HCT116 (cell line): ENCODE results near the gene GSTA4. TPM values are rescaled to one million over a fixed set of nuclear protein-coding genes. Genes with fewer than 3 reads are reported as not detected.

ENCODE experiments used
- ATAC-seq: fragments of 200-7000 bp; cut with Tn5 transposase; 2 replicates; pipeline ENCODE4 v1.9.1; 2020; ENCODE audit warnings: mild to moderate bottlenecking, moderate library complexity
- BruUV-seq: library from RNA; stranded (reverse); fragments of 400-500 nt; replicated peaks from 2 replicates; lab custom pipeline; 2021; lab: Mats Ljungman, UMichigan
- CTCF ChIA-PET: fragments of 300-600 bp; sonication (Branson Sonifier 250); formaldehyde crosslinking; loops from one replicate; lab custom pipeline; 2021; ENCODE audit warnings: antibody characterized with exemption; lab: Charles Lee
- POLR2A ChIA-PET: fragments of 300-600, 350-600 bp; sonication (Branson Sonifier 250); formaldehyde crosslinking; loops from one replicate; lab custom pipeline; 2021; ENCODE audit warnings: antibody characterized with exemption; lab: Charles Lee
- RAD21 ChIA-PET, 2 experiments: fragments of 300-600 bp; sonication (Branson Sonifier 250); formaldehyde crosslinking; loops; one replicate each; lab custom pipeline; 2023; ENCODE audit warnings: low total read pairs in 2 of 2; ENCODE audit not compliant: uncharacterized antibody in 2 of 2, unreplicated experiment in 2 of 2, low non-redundant PET in 1 of 2; lab: Charles Lee
- DNase-seq: peaks from one replicate; pipeline ENCODE4 v3.0.0-alpha.2; 2010; ENCODE audit warnings: low read depth, low spot score
- H2AFZ ChIP-seq: fragments of 200-600 bp; shearing (Covaris generic), sonication (generic); 2 replicates; pipeline ENCODE4 v1.6.1; 2017; ENCODE audit warnings: low read depth, mixed run types, mixed read lengths, antibody characterized with exemption, low read length; ENCODE audit not compliant: poor library complexity, severe bottlenecking
- H3K27ac ChIP-seq: 2 replicates; pipeline ENCODE4 v1.5.1; 2012; ENCODE audit warnings: low read depth, low read length
- H3K27me3 ChIP-seq: fragments of 200-600 bp; sonication (generic); 2 replicates; pipeline ENCODE4 v1.6.1; 2016; ENCODE audit warnings: mixed run types, low read length, mixed read lengths; ENCODE audit not compliant: insufficient read depth
- H3K36me3 ChIP-seq, 2 experiments: fragments of 200-500 bp in 1 of 2; fragments of 200-600 bp in 1 of 2; sonication (Bioruptor generic) in 1 of 2; sonication (generic) in 1 of 2; 2 replicates each; pipeline versions ENCODE4 v1.5.1 to v1.6.1; 2014 to 2016; ENCODE audit warnings: low read length in 2 of 2, inconsistent platforms in 1 of 2, mixed read lengths in 1 of 2, mixed run types in 1 of 2; ENCODE audit not compliant: insufficient read depth in 2 of 2, control insufficient read depth in 1 of 2
- H3K4me1 ChIP-seq, 2 experiments: fragments of 200-600 bp in 1 of 2; sonication (generic) in 1 of 2; 2 replicates each; pipeline versions ENCODE4 v1.5.1 to v1.6.1; 2012 to 2017; ENCODE audit warnings: low read length in 2 of 2, inconsistent platforms in 1 of 2, mild to moderate bottlenecking in 1 of 2, mixed read lengths in 1 of 2, mixed run types in 1 of 2, moderate library complexity in 1 of 2; ENCODE audit not compliant: insufficient read depth in 2 of 2, control insufficient read depth in 1 of 2
- H3K4me2 ChIP-seq: fragments of 200-600 bp; sonication (generic); 2 replicates; pipeline ENCODE4 v1.6.1; 2017; ENCODE audit warnings: mixed run types, low read length, mixed read lengths
- H3K4me3 ChIP-seq, 2 experiments: fragments of 200-600 bp in 1 of 2; sonication (generic) in 1 of 2; replicated peaks in 1 of 2; 2 replicates each; pipeline ENCODE4 v1.5.1; 2011 to 2016; ENCODE audit warnings: low read length in 2 of 2, control low read depth in 1 of 2, low read depth in 1 of 2, mild to moderate bottlenecking in 1 of 2, mixed read lengths in 1 of 2, mixed run types in 1 of 2
- H3K79me2 ChIP-seq: fragments of 200-600 bp; sonication (generic); 2 replicates; pipeline ENCODE4 v1.6.1; 2017; ENCODE audit warnings: mild to moderate bottlenecking, mixed run types, low read length, moderate library complexity, mixed read lengths; ENCODE audit not compliant: insufficient read depth
- H3K9ac ChIP-seq: fragments of 200-600 bp; sonication (generic); 2 replicates; pipeline ENCODE4 v1.6.1; 2016; ENCODE audit warnings: low read length, mixed read lengths
- H3K9me2 ChIP-seq: fragments of 200-600 bp; sonication (generic), shearing (Covaris generic); 2 replicates; pipeline ENCODE4 v1.6.1; 2017; ENCODE audit warnings: mixed run types, mild to moderate bottlenecking, moderate library complexity; ENCODE audit not compliant: insufficient read depth
- H3K9me3 ChIP-seq, 2 experiments: fragments of 200-500 bp in 1 of 2; fragments of 200-600 bp in 1 of 2; sonication (Bioruptor generic) in 1 of 2; sonication (generic) in 1 of 2; 2 replicates each; pipeline ENCODE4 v1.6.1; 2014 to 2017; ENCODE audit warnings: low read length in 2 of 2, mixed read lengths in 2 of 2, inconsistent platforms in 1 of 2, low read depth in 1 of 2, mild to moderate bottlenecking in 1 of 2, mixed run types in 1 of 2, moderate library complexity in 1 of 2; ENCODE audit not compliant: control insufficient read depth in 1 of 2, insufficient read depth in 1 of 2
- H4K20me1 ChIP-seq: fragments of 200-600 bp; sonication (generic), shearing (Covaris generic); 2 replicates; pipeline ENCODE4 v1.6.1; 2017; ENCODE audit warnings: mixed run types, mild to moderate bottlenecking, moderate library complexity; ENCODE audit not compliant: insufficient read depth
- CBX3 ChIP-seq: IDR thresholded peaks from 2 replicates; pipeline ENCODE4 v1.6.1; 2012; ENCODE audit warnings: low read depth
- CEBPB ChIP-seq: IDR thresholded peaks from 2 replicates; pipeline ENCODE4 v1.6.1; 2012; ENCODE audit warnings: low read depth
- EGR1 ChIP-seq: IDR thresholded peaks from 2 replicates; pipeline ENCODE4 v1.6.1; 2012; ENCODE audit warnings: low read depth
- EZH2phosphoT487 ChIP-seq: fragments of 200-600 bp; IDR thresholded peaks from 2 replicates; pipeline ENCODE4 v1.6.1; 2018; ENCODE audit warnings: antibody characterized with exemption, borderline replicate concordance
- FOSL1 ChIP-seq: IDR thresholded peaks from 2 replicates; pipeline ENCODE4 v1.6.1; 2012; ENCODE audit warnings: low read depth
- POLR2A ChIP-seq: IDR thresholded peaks from 2 replicates; pipeline ENCODE4 v1.7.0; 2011; ENCODE audit warnings: borderline replicate concordance; ENCODE audit not compliant: insufficient read depth, insufficient read length; ENCODE audit errors: extremely low read depth
- POLR2AphosphoS5 ChIP-seq: IDR thresholded peaks from 2 replicates; pipeline ENCODE4 v1.6.1; 2011; ENCODE audit warnings: mild to moderate bottlenecking, low read depth, low read length, moderate library complexity
- RAD21 ChIP-seq: IDR thresholded peaks from 2 replicates; pipeline ENCODE4 v1.6.1; 2012; ENCODE audit warnings: low read depth, mild to moderate bottlenecking
- SIN3A ChIP-seq: IDR thresholded peaks from 2 replicates; pipeline ENCODE4 v1.6.1; 2012; ENCODE audit warnings: low read depth
- ZFX ChIP-seq: fragments of 450-650 bp; IDR thresholded peaks from 2 replicates; pipeline ENCODE4 v1.6.1; 2017
- ZNF274 ChIP-seq: fragments of 200-500 bp; sonication (Bioruptor generic); IDR thresholded peaks from 2 replicates; pipeline ENCODE4 v1.6.1; 2014; ENCODE audit warnings: mild to moderate bottlenecking, low read depth, low read length, inconsistent platforms
- intact Hi-C: fragments of 100-400 bp; cut with micrococcal nuclease; formaldehyde crosslinking; loops from 2 replicates; pipeline ENCODE4 v1.10.0; 2022
- total RNA-seq: library from RNA; stranded (reverse); gene quantifications from one replicate; pipeline ENCODE4 v1.2.1, GENCODE V29; 2021; ENCODE audit not compliant: unreplicated experiment
- TF ChIP-seq, protein P1 (sequence below): IDR thresholded peaks from 2 replicates; pipeline ENCODE4 v1.6.1; 2011; ENCODE audit warnings: mild to moderate bottlenecking, low read length, moderate library complexity; ENCODE audit not compliant: insufficient replicate concordance; ENCODE audit errors: extremely low read depth
- TF ChIP-seq, protein P2 (sequence below): IDR thresholded peaks from 2 replicates; pipeline ENCODE4 v1.6.1; 2012
- TF ChIP-seq, protein P3 (sequence below), 3 experiments: fragments of 200-600 bp in 1 of 3; sonication (generic) in 1 of 3; IDR thresholded peaks in 2 of 3; conservative IDR thresholded peaks in 1 of 3; 2 replicates each; pipeline ENCODE4 v1.5.1; 2012 to 2017; ENCODE audit warnings: low read depth in 2 of 3, low read length in 2 of 3, antibody characterized with exemption in 1 of 3, borderline replicate concordance in 1 of 3, control low read depth in 1 of 3, mild to moderate bottlenecking in 1 of 3, mixed read lengths in 1 of 3, mixed run types in 1 of 3, moderate library complexity in 1 of 3; ENCODE audit not compliant: insufficient read depth in 1 of 3
- TF ChIP-seq, protein P4 (sequence below): IDR thresholded peaks from 2 replicates; pipeline ENCODE4 v1.6.1; 2012

GSTA4 gene
- total RNA-seq, 1 experiment from 2014 or later: 2.2 TPM

DNA sequence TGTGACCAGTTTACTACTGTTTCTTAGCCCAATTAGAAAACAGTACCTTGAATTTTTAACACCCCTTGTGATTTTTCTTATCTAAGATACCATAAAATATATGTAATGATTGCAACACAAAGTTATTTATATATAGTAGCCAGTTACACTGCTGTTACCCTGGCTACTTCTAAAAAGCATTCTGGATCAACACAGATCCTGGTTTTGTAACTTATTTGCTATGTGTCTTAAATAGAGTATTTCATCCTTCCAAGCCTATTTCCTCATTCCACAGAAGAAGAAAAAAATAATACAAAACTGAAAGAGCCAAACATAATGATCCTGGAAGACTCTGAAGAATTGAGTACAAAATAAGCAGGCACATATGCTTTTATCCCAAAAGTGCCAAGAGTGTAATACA, 19.0 kb upstream of the GSTA4 start:
- Histone ChIP-seq H3K9me3 (no peaks in the 10 kb centered on the region), H3K27me3 (no peaks in the 10 kb centered on the region), H3K36me3 (peaks cover 0 to 16% of the 10 kb centered on the region in 2 experiments; a peak in 2 of 4 replicates), H3K9ac (no peak overlapping the region), H3K4me2 (no peak overlapping the region), H3K4me1 (no peaks in the 10 kb centered on the region), H3K4me3 (no peak overlapping the region), H2AFZ (no peak overlapping the region), H3K9me2 (no peaks in the 10 kb centered on the region), H3K27ac (no peak overlapping the region), H4K20me1 (no peaks in the 10 kb centered on the region), H3K79me2 (no peaks in the 10 kb centered on the region)
- TF ChIP-seq CBX3 (no peak), EZH2phosphoT487 (no peak), POLR2AphosphoS5 (no peak), EGR1 (no peak), CEBPB (no peak), ZNF274 (no peak), FOSL1 (no peak), POLR2A (no peak), RAD21 (no peak), ZFX (no peak), SIN3A (no peak)
- TF ChIP-seq, protein P1, sequence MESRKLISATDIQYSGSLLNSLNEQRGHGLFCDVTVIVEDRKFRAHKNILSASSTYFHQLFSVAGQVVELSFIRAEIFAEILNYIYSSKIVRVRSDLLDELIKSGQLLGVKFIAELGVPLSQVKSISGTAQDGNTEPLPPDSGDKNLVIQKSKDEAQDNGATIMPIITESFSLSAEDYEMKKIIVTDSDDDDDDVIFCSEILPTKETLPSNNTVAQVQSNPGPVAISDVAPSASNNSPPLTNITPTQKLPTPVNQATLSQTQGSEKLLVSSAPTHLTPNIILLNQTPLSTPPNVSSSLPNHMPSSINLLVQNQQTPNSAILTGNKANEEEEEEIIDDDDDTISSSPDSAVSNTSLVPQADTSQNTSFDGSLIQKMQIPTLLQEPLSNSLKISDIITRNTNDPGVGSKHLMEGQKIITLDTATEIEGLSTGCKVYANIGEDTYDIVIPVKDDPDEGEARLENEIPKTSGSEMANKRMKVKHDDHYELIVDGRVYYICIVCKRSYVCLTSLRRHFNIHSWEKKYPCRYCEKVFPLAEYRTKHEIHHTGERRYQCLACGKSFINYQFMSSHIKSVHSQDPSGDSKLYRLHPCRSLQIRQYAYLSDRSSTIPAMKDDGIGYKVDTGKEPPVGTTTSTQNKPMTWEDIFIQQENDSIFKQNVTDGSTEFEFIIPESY: no peak
- TF ChIP-seq, protein P2, sequence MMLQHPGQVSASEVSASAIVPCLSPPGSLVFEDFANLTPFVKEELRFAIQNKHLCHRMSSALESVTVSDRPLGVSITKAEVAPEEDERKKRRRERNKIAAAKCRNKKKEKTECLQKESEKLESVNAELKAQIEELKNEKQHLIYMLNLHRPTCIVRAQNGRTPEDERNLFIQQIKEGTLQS: no peak
- TF ChIP-seq, protein P3, sequence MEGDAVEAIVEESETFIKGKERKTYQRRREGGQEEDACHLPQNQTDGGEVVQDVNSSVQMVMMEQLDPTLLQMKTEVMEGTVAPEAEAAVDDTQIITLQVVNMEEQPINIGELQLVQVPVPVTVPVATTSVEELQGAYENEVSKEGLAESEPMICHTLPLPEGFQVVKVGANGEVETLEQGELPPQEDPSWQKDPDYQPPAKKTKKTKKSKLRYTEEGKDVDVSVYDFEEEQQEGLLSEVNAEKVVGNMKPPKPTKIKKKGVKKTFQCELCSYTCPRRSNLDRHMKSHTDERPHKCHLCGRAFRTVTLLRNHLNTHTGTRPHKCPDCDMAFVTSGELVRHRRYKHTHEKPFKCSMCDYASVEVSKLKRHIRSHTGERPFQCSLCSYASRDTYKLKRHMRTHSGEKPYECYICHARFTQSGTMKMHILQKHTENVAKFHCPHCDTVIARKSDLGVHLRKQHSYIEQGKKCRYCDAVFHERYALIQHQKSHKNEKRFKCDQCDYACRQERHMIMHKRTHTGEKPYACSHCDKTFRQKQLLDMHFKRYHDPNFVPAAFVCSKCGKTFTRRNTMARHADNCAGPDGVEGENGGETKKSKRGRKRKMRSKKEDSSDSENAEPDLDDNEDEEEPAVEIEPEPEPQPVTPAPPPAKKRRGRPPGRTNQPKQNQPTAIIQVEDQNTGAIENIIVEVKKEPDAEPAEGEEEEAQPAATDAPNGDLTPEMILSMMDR (IDR thresholded peaks at IDR 0.05 in 2 of 3, conservative IDR thresholded peaks at IDR 0.05 in 1 of 3; ENCODE audit: borderline replicate concordance in 1 of 3, insufficient read depth in 1 of 3, low read depth in 2 of 3, low read length in 2 of 3): no peak
- TF ChIP-seq, protein P4, sequence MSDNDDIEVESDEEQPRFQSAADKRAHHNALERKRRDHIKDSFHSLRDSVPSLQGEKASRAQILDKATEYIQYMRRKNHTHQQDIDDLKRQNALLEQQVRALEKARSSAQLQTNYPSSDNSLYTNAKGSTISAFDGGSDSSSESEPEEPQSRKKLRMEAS: no peak
- CTCF ChIA-PET: no interaction called here
- no TSS peak for BruUV-seq
- RAD21 ChIA-PET: no interaction called here
- POLR2A ChIA-PET: no interaction called here
- DNase-seq (no peak), ATAC-seq (no peak)
- intact Hi-C loops: no loop called here
